Activated CD4-positive, alpha-beta T cell treated with anti-CD3 and anti-CD28 coated beads, Interleukin-2, amount 50 U/mL, for 16 hours (primary cell): Measurements from ENCODE around the gene CEACAM8.
"Not testable (repeated sequence)": the region's sequence is repeated elsewhere in the genome, so short reads cannot be mapped to it uniquely, and the experiment has no call there.

Experiments used
- DNase-seq: peaks from one replicate; pipeline ENCODE4 v3.0.0-alpha.2; 2020

Gene CEACAM8

DNA sequence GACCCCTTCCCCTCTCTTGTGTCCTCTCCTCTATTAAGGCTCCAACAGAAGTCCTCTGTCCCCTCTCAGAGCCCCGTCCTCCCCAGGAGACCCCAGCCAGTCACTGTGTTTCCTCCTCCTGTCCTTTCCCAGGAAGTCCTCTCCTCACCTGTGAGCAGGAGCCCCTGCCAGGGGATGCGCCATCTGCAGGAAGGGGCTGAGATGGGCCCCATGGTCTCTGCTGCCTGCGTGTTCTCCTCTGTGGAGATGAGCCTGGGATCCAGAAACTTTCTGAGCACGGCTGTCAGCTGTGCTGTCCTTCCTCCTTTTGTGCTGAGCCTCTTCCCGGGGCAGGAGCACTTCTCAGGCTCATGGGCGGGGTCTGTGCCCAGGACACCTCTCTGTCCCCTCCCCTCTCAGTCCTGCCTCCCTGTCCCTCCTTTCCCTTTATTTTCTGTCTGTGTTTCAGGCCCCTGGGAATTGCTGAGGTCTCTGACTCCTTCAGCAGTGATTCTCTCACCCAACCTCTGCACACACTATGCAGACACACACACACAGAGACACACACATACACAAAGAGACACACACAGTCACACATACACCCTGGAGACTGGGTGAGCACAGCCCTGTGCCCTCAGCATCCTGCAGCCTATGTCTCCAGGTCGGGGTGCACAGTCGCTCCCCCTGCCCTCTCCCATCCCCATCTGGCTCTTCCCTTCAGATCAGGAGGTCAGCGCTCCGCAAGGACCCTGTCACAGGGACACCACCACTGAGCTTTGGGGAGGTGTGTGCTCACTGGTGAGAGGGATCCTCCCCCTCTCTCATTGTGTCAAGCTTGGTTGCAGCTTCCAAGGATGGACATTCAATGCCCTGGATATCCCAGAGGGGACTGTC lies at the start of gene CEACAM8:
TSS of gene CEACAM8 (minus strand) at position 308 of the 873 bp plus-strand sequence. CDS start at position 212, 96 bp downstream.
- no peak for DNase-seq

- DNase-seq = not testable (repeated sequence)
Observed at GRCh38 chr19:42639324-42640092, 44.8 kb upstream of the CEACAM8 start.

- no peak for DNase-seq
Observed at GRCh38 chr19:42635233-42635539, 40.5 kb upstream of the CEACAM8 start.

GRCh38 chr19:42634409-42635232 lies 39.9 kb upstream of the CEACAM8 start:
- DNase-seq = peak; percentile 63

GRCh38 chr19:42629191-42629590 lies 34.5 kb upstream of the CEACAM8 start:
- DNase-seq = no peak

DNA sequence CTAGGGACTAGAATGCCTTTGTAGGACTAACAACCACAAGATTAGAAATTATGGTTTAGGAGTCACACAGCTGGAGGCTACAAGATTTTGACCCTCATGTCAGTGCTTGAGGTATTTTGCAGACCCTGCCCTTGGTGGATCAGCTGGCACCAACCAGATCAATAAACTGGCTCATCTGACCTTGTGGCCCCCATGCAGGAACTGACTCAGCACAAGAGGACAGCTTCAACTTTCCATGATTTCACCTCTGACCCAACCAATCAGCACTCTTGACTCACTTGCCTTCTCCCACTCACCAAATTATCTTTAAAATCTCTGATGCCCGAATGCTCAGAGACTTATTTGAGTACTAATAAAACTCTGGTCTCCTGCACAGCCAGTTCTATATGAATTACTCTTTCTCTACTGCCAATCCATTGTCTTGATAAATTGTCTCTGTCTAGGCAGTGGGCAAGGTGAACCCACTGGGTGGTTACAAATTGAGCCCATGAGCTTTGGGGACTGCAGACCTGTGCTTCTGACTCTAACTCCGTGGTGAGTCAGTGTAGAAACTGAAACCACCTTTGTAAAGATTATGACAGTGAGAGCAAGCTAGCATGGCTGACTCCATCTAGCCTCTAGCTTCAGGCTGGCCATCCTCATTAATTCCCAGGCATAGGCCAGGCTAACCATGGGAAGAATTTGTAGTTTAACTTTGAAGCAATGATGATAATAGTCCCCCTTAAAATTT lies 33.9 kb upstream of the CEACAM8 start:
- peak; percentile 45 for DNase-seq

DNA sequence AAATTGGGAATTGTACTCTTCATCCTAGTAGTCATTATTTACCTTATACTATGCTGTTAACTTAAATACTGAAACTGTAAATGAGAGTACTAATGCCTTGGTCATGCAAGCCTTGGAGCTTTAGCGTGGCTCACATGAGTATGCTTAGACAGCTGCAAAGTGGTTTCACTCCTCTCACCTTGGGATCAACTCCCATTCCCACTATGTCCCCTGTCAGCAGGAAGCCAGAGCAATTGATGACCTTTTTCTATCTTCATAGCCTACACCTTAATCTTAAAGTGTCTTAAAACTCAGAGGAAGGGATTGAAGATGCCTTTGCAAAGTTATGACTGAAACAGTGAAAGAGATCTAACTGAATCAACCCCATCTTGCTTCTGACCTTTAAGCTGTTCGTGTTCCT lies 33.2 kb upstream of the CEACAM8 start:
- DNase-seq = no peak

DNA sequence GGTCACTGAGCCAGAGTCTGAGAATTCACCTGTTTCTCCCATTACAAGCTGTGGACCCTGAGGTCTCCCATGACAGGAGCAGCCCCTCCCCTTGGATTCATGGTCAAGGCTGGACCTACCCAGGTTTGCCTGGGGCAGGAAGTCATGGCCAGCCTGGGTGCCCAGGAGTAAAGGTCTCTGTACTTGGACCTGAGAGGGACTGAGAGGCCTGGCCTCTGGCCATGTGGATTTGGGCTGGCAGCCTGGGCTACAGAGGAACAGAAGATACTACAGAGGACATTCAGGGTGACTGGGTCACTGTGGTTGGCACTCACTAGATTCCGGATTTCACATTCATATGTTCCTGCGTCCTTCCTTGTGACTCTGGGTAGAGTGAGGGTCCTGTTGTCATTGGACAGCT lies 31.5 kb upstream of the CEACAM8 start:
- DNase-seq = no peak

- DNase-seq = peak; percentile 10
Observed at GRCh38 chr19:42619271-42619670, 24.5 kb upstream of the CEACAM8 start.

DNA sequence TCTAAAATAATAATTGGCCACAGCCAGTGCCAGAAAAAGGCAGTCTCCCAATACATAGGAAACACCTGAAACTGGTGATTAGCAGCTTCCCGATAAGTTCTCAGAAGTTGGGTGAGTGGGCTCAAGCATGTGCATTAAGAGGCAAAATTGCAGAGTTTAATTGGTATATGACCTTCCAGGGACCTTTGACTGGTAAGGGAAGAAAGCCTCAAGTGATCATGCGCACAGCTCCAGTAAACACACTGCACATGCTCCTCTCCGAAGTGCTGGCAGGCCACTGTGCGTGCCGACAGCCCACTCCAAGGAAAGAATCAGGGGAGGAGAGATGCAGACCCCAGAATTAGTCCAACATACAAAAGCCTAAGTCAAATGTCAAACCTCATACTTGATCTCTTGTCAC lies 18.9 kb upstream of the CEACAM8 start:
- no peak for DNase-seq

- not testable (repeated sequence) for DNase-seq
Observed at GRCh38 chr19:42610401-42610915, 15.7 kb upstream of the CEACAM8 start.

GRCh38 chr19:42606660-42607351 lies 12.1 kb upstream of the CEACAM8 start:
- peak; percentile 64 for DNase-seq

- DNase-seq = peak; percentile 16
Observed at GRCh38 chr19:42601811-42602443, 7.2 kb upstream of the CEACAM8 start.

DNA sequence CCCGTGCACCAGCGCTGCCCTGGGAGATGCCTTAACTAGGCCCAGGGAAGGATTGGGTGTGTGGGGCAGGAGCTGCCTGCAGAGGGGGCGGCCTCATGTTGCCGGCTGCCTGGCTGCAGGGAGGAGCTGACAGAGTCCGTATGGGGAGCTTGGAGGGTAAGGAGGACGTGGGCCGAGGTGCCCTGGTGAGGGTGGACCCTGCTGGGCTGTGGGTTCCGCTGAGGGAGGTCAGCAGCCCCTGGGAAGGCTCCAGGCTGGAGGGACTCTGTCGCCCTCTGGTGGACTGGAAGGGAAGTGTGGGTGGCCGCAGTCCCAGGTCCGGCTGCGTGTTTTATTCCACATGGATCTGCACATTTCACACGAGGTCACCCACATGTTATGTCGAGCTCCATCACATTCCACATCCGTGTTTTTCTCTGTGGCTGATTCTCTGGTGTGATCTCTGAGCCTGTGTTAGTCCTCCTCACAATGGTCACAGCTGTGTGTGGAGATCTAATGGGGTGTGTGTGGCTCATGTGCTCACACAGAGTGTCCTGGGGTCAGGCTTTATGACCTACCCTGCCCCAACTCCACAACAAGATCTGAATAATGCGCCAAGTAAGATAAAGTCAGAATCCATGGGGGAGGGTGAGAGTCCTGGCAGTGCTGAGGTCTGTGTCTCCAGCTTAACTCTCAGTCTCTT lies 1.8 kb upstream of the CEACAM8 start:
- DNase-seq = peak; percentile 29

GRCh38 chr19:42595550-42596172 lies 937 bp upstream of the CEACAM8 start:
- DNase-seq = no peak

DNA sequence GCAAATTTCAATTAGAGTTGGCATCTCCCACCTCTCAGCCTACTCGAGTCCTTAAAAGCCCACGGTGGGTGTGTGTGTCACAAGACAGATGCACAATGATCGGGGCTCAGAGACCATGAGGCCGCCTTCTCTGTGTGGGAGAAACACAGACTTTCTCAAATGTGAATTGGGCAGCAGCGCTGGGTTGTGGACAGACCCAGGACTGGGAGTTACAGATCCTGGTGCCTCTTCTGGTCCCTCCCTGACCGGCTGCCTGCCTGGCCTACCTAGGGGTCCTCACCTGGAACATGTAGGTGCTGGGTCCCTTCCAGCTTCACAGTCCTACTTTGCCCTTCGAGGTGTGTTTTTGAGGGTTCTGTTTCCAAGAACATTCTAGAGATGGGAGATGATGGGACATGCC lies 4.9 kb downstream of the CEACAM8 start:
- no peak for DNase-seq

DNA sequence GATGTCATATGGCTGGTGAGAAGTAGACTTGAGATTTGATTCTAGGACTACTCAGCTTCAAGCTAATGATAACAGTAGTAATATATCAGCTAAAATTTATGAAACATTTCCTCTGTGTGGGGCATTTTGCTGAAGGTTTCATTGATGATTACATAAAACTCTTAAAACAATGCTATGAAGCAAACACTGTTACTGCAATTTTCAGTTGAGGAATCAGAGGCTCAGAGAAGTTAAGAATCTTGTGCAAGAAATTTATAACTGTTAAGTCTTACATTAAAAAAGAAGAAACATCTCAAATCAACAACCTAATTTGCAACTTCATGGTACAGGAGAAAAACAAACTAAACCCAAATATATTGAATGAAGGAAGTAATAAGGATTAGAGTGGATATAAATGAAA lies 10.3 kb downstream of the CEACAM8 start:
- DNase-seq = no peak

DNA sequence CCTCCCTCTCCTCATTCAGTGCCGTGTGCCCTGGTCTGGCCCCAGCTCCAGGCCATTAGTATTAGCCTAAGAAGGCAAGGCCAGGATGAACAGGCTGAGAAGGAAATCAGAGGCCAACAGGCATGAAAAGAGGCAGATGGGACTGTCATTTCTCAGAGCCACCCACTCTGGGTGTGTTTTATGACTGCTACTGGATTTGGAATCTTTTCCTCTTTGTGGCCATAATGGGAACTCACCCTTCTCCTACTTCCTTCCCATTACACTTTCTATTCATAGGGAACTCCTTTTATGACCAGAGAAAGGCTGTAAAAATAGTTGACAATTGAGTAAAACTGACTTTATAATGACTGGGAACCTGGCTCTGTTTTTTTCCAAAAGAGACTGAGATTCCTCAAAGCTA lies 17.7 kb downstream of the CEACAM8 start:
- DNase-seq = no peak

DNA sequence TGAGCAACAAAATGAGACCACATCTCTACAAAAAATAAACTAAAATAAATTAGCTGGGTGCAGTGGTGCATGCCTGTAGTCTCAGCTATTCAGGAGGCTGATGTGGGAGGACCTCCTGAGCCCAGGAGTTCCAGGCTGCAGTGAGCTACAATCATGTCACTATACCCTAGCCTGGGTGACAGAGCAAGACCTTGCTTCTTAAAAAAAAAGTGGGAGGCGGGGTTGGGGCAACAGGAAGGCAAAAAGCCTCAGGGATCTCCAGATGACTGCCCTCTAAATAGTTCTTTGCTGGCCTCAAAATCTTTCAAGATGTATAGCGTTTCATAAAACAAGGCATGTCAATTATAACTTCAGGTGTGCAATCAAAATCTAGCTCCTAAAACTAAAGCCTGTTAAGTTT lies 18.5 kb downstream of the CEACAM8 start:
- no peak for DNase-seq

DNA sequence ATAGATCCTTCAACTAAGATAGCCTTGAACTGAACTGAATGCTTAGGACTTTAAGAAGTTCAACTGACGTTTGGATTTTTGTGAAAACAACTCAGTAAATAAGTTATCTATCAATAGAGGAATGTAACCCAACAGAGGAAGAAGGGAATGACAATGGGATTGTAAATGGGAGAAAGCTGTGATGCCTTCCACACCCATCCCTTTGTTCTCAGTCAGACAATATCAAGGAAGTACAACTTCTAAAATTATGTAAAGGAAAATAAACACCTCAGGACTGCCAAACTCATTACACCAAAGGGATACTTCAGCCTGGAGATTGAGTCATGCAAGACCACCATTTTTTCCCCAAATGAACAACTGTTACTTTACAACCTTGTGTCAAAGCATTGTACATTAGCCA lies 21.1 kb downstream of the CEACAM8 start:
- DNase-seq = no peak
